Measurements from ENCODE around the gene ARID5B.

Gene ARID5B

GRCh38 chr10:62012318-62012717, 110.8 kb downstream of the ARID5B start:
- H2AFZ ChIP-seq (ENCODE audit: low read length) = no peak overlapping the region
- H3K79me2 ChIP-seq (ENCODE audit: insufficient read depth, low read length) = peaks cover 80% of the 10 kb centered on the region
- no peaks in the 10 kb centered on the region for H3K9me2 ChIP-seq (replicated peaks; ENCODE audit: low read depth, low read length)
- H3K36me3 ChIP-seq (ENCODE audit: insufficient read depth, low read length) = peaks cover 74% of the 10 kb centered on the region
- H3K4me3 ChIP-seq (ENCODE audit: low read length, poor library complexity, severe bottlenecking) = no peak overlapping the region
- TF ChIP-seq CTCF (conservative IDR thresholded peaks at IDR 0.05; ENCODE audit: low read length) = no peak
- no peaks in the 10 kb centered on the region for H3K9me3 ChIP-seq (ENCODE audit: insufficient read depth, low read depth, low read length)
- H3K27me3 ChIP-seq (ENCODE audit: insufficient read depth, low read length, poor library complexity, severe bottlenecking) = no peaks in the 10 kb centered on the region
- H3K9ac ChIP-seq (ENCODE audit: low read depth, low read length, poor library complexity, severe bottlenecking) = no peak overlapping the region
- H3K4me2 ChIP-seq (ENCODE audit: low read depth, low read length, poor library complexity, severe bottlenecking) = no peak overlapping the region
- no peaks in the 10 kb centered on the region for H3F3A ChIP-seq (ENCODE audit: low read depth)
- peaks cover 47% of the 10 kb centered on the region for H3K4me1 ChIP-seq (ENCODE audit: insufficient read depth, low read length, poor library complexity, severe bottlenecking)
- H4K20me1 ChIP-seq (ENCODE audit: insufficient read depth, low read length, poor library complexity, severe bottlenecking) = peaks cover 31% of the 10 kb centered on the region

GRCh38 chr10:62014510-62014909, 113.0 kb downstream of the ARID5B start:
- Histone ChIP-seq H3K9ac (ENCODE audit: low read depth, low read length, poor library complexity, severe bottlenecking) (no peak overlapping the region), H3K4me2 (ENCODE audit: low read depth, low read length, poor library complexity, severe bottlenecking) (no peak overlapping the region), H3K79me2 (ENCODE audit: insufficient read depth, low read length) (peaks cover 80% of the 10 kb centered on the region), H3K36me3 (ENCODE audit: insufficient read depth, low read length) (peaks cover 71% of the 10 kb centered on the region), H3K4me1 (ENCODE audit: insufficient read depth, low read length, poor library complexity, severe bottlenecking) (peaks cover 46% of the 10 kb centered on the region), H3F3A (ENCODE audit: low read depth) (no peaks in the 10 kb centered on the region), H3K4me3 (ENCODE audit: low read length, poor library complexity, severe bottlenecking) (no peak overlapping the region), H4K20me1 (ENCODE audit: insufficient read depth, low read length, poor library complexity, severe bottlenecking) (peaks cover 27% of the 10 kb centered on the region), H3K9me2 (replicated peaks; ENCODE audit: low read depth, low read length) (no peaks in the 10 kb centered on the region), H3K27me3 (ENCODE audit: insufficient read depth, low read length, poor library complexity, severe bottlenecking) (no peaks in the 10 kb centered on the region), H2AFZ (ENCODE audit: low read length) (no peak overlapping the region), H3K9me3 (ENCODE audit: insufficient read depth, low read depth, low read length) (no peaks in the 10 kb centered on the region)
- TF ChIP-seq CTCF (conservative IDR thresholded peaks at IDR 0.05; ENCODE audit: low read length) (no peak), EZH2phosphoT487 (IDR thresholded peaks at IDR 0.05; ENCODE audit: borderline replicate concordance) (no peak)

- H3K4me3 ChIP-seq (ENCODE audit: low read length, poor library complexity, severe bottlenecking) = no peak overlapping the region
- no peaks in the 10 kb centered on the region for H3K9me3 ChIP-seq (ENCODE audit: insufficient read depth, low read depth, low read length)
- no peaks in the 10 kb centered on the region for H3K27me3 ChIP-seq (ENCODE audit: insufficient read depth, low read length, poor library complexity, severe bottlenecking)
- H3K4me2 ChIP-seq (ENCODE audit: low read depth, low read length, poor library complexity, severe bottlenecking) = no peak overlapping the region
- H3F3A ChIP-seq (ENCODE audit: low read depth) = no peaks in the 10 kb centered on the region
- peaks cover 63% of the 10 kb centered on the region; the same call in 1 of the 2 replicates for H3K36me3 ChIP-seq (ENCODE audit: insufficient read depth, low read length)
- peaks cover 79% of the 10 kb centered on the region for H3K79me2 ChIP-seq (ENCODE audit: insufficient read depth, low read length)
- no peak overlapping the region for H2AFZ ChIP-seq (ENCODE audit: low read length)
- peaks cover 21% of the 10 kb centered on the region for H4K20me1 ChIP-seq (ENCODE audit: insufficient read depth, low read length, poor library complexity, severe bottlenecking)
- peaks cover 41% of the 10 kb centered on the region for H3K4me1 ChIP-seq (ENCODE audit: insufficient read depth, low read length, poor library complexity, severe bottlenecking)
- H3K9me2 ChIP-seq (replicated peaks; ENCODE audit: low read depth, low read length) = no peaks in the 10 kb centered on the region
- no peak for TF ChIP-seq CTCF (conservative IDR thresholded peaks at IDR 0.05; ENCODE audit: low read length)
- H3K9ac ChIP-seq (ENCODE audit: low read depth, low read length, poor library complexity, severe bottlenecking) = no peak overlapping the region
These were observed 114.5 kb downstream of the ARID5B start for GRCh38 chr10:62015994-62016393.
